SHP77 (cell line): ENCODE measurements around the gene PDE8B.
"Not testable (repeated sequence)": the region's sequence is repeated elsewhere in the genome, so short reads cannot be mapped to it uniquely, and the experiment has no call there.

Source experiments
- DNase-seq, 2 experiments: peaks; one replicate each; lab custom pipeline; 2025; lab: John Stamatoyannopoulos, UW

The PDE8B gene

DNA sequence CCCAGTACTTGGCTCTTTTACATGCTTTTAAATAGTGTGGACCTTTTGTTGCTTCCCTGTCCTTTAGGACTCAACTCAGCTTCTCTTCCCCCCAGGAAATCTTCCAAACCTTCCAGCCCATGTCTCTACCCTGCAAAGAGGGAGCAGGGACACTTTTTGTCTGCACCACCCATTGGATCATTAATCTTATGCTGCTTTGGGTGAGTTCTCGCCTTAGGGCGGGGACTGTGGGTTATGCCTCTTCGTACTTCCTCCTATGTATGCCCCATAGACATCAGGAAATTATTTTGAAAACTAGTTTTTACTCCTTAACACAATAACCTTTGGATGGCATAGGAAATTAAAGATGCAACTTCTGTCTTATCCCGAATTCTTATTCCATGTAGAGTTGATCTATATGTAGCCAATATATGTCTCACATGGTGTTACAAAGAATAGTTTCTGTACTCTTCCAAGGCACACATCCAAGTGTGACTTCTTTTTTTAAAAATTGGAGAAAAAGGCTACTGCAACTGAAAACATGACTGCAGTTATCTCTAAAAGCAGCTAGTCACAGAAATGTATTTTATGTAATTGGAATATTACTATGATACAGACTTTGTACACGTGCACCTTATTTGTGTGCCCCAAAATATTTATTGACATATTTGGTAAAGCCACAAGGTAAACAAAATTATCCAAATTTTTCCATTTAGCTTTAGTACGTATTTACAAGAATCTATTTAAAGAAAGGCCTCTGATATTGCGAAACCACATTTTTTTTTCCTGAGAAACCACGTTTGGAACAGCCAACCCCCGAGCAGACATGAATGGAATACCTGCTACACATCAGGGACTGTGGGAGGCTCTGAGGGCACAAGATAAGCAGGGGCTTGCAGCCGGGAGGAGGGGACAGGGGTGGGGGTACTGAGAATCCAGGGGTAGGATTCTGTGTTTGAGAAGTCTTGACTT, 148.1 kb downstream of the PDE8B start:
- no peak for DNase-seq

DNA sequence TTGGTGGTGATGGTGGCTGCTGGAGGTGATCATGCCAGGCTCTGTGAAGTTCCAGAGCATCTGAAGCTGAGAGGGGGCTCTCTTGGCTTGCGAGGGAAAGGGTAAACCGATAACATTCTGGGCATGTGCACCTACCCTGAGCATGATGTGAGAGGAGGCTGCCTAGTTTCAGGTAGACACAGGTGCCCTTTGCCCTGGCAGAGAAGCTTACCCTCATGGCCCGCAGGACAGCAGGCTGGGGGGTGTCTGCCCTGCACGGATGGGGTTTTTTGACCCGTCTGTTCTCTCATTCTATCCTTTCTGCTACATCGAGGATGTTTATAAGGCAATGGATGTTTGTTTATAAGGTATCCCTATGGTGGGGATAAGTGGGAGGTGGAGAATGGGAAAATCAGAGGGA, 148.8 kb downstream of the PDE8B start:
- DNase-seq, result no peak

DNA sequence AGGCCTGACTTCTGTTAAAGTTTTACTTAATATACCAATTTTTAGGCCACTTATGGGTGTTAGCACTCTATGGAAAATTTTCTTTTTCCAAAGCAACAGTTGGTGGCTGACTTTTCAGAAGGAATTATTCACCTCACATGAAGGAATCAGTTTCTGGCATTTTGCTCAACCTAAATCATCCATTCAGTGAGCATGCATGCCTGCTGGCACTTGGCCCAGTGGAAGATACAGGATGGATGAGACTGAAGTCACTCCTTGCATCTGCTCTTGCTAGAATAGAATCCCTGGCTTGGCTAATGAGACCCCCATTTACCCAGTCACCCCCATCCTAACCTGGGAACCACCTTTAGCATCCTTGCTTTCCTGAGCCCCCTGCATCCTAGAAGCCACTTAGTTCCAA, 149.9 kb downstream of the PDE8B start:
- no peak for DNase-seq

DNA sequence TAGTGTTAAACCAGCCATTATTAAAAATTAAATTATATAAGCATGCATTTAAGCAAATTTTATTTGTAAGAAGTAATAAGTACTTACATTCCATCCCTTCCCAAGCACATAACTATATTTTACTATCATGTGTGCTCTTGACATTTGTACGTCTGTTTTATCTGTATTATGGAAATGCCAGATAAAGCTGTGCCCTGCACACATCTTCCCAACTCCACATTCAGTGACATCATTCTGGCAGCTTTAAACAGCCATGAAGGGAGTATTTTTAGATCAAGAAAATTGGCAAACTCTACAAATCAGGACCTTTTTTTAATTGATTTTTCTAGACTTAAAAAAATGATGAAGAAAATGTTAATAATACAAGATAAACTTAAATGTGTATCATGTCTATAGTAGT, 150.5 kb downstream of the PDE8B start:
- no peak for DNase-seq

DNA sequence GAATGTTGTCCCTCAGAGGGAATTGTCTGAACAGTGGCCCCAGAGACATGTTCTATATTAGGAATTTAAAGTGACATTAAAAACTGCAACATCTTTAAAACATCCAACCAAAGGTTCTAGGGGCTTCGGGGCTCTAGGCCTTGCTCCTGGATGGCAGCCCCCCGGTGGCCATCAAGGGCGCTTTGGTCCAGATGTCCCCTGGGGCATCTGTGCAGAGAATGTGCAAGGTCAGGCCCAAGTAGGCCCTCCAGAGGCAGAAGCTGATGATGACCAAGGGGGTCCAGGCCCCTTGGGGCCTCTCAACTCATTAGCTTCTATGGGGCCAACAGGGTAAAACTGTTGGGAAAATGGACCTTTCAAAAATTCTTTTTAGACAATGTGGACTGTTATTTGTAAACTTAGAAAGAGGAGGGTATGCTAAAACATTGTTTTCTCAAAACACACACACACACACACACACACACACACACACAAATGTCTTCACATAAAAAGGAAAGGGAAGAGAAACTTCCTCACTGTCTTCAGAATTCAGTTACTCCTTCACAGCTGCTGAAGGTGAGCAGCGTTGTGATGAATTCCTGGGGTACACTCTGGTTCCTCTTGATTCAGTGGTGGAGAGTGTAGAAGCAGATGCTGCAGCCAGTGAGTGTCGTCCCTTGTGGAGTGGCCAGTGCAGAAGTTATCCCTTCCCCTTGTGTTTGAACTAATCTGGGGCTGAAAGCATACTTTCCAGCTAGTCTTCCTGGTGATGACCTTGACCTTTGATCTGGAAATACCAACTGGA, 156.4 kb downstream of the PDE8B start:
- DNase-seq, result no peak

DNA sequence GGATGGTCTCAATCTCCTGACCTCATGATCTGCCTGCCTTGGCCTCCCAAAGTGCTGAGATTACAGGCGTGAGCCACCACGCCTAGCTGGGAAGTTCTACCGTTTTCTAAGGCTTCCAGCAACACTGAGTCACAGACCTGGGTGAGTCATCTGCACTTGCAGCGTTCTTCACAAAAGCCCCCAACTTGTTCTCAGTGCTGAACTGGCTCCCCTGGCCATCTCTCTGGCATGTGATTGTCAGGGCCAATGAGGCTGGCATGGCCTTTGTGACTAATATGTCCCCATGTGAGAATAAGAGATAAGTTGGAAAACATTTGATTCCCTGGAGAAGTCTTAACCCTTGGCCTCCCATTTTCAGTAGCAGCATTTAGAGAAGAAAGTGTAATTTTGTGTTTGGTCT, 157.3 kb downstream of the PDE8B start:
- no peak for DNase-seq

DNA sequence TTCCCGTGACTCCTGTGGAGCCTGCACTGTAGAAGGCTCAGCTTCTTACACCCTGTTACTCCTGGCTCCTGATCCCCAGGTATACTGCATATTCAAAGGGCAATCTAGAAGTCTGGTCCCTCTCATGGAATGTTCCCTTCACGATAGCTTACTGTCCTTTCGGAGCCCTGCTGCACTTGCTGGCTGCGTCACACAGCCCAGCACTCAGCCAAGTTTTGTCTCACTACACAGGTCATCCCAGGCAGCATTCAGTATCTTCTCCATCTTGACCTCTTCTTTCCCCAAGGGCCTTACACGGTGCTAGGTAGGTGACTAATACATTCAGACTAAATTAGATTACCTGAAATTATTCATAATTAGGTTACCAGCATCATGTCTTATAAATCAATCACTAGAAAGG, 157.9 kb downstream of the PDE8B start:
- DNase-seq, result no peak

DNA sequence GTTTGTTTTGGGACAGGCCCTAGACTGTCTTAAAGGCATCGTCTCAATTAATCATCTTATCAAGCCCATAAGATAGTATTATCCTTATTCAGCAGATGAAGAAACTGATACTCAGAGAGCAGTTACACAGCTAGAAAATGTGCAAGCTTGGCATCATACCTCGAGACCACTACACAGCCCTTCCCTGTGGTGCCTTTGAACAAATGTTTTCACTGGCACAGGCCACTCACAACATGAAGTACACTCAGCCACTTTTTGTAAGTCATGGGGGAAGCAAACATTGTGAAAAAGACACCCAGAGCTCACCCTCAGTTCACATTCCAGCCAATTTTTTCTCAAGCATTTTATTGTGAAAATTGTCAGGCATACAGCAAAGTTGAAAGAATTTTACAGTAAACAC, 159.1 kb downstream of the PDE8B start:
- no peak for DNase-seq

DNA sequence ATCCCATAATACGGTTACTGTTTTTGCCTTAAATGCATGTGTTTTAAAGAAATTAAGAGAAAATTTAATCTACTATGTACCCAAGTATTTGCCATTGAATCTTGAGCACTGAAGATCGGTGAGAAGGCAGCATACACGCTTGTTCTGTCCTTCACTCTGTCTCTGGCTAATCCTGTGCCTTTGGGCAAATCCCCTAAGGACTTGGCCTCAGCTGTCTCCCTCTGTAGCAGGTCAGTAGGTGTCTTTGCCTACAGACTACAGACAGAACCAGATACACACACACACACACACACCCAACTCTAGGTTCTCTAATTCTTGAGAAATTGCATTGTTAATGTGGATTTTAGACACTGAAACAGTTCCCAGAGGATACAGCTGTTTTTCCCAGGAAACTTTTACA, 164.2 kb downstream of the PDE8B start:
- no peak for DNase-seq

DNA sequence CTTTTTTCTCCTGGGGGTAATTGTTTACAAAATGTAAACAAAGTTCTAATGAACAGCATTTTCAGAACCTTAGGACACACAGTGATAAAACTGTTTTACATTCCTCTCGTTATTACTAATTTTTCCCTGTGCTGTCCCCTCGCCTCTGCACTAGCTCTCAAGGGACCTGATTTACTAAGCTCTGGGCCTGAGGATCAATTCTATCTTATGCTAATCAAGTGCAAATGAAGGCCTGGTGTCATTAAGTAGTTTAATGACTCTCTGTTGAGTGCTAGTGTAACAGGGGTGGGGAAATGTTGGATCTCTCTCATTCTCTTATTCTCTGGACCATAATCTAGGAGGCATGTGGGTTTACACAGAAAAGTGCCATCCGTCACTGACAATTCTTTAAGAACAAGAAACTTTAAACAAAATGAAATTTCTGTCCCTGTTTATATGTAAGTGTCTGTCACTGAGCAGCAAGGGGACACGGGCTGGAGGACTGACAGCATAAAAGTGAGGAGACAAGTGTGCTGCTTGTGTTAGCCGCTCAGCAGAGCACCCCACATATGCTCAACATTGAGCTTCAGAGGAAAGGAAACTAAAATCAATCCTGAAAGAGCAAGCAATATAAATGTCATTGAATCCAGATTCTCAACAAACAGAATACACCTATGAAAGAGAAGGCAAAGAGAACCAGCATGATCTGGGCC, 166.3 kb downstream of the PDE8B start:
- DNase-seq, result no peak

DNA sequence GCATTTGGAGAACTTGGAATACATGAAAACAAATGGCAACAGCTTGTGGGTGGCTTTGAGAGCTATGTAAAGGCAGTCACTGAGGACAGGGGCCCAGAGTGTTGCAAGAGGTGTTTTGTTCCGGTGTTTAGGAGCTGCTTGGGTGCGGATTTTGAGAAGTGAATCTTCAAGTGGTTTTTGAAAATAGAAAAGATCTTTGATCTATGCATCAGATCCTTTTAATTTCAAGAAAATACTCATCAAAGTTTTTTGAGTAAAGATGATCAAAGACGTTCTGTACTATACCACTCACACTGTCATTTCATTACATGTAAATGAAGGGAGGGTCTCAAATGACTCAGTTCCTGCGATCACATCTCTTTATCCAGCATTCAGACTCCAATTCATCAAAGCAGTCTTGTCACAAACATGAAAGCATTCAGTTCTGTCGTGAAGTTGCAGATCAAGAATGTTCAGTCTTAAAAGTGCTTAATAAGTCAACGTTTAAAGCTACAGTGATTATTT, 169.1 kb downstream of the PDE8B start:
- DNase-seq, result no peak

DNA sequence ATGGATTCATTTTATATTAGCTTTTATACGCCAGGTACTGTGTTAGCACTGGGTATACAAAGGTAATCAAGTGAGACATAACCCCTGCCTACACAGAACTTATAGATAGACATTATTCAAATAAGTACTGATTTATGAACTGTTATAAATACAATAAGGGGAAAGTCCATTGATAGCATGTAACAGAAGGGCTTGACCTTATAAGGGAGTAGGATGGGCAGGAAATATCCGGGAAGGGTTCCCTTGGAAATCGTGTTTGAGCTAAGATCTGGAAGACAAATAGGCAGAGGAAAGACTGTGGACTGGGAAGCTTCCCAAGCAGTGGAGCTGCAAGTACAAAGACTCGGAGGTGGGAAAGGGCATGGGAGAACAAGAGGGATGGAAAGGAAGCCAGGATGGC, 170.2 kb downstream of the PDE8B start:
- no peak for DNase-seq

DNA sequence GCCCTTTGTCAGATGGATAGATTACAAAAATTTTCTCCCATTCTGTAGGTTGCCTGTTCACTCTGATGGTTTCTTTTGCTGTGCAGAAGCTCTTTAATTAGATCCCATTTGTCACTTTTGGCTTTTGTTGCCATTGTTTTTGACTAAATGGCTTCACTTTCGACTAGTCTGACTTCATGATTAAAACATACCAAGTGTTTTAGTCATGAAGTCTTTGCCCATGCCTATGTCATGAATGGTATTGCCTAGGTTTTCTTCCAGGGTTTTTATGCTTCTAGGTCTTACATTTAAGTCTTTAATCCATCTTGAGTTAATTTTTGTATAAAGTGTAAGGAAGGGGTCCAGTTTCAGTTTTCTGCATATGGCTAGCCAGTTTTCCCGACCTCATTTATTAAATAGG, 172.9 kb downstream of the PDE8B start:
- not testable (repeated sequence) for DNase-seq

DNA sequence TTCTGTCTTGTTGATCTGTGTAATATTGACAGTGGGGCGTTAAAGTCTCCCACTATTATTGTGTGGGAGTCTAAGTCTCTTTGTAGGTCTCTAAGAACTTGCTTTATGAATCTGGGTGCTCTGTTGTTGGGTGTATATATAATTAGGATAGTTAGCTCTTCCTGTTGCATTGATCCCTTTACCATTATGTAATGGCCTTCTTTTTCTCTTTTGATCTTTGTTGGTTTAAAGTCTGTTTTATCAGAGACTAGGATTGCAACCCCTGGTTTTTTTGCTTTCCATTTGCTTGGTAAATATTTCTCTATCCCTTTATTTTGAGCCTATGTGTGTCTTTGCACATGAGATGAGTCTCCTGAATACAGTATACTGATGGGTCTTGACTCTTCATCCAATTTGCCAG, 175.9 kb downstream of the PDE8B start:
- DNase-seq, result not testable (repeated sequence)

DNA sequence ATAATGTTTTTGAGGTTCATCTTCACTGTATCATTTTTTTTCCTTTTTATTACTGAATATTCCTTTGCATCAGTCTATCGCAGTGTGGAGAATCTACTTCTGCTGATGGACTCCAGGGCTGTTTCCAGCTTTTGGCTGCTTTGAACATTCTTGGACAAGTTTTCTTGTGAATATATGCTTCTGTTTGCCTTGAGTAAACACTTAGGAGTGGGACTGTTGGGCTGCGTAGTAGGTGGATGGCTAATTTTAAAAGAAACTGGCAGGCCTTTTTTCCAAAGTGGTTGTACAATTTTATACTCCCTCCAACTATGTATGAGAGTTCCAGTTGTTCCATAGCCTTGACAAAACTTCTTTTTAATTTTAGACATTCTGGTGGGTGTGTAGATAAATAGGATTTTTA, 179.3 kb downstream of the PDE8B start:
- no peak for DNase-seq

DNA sequence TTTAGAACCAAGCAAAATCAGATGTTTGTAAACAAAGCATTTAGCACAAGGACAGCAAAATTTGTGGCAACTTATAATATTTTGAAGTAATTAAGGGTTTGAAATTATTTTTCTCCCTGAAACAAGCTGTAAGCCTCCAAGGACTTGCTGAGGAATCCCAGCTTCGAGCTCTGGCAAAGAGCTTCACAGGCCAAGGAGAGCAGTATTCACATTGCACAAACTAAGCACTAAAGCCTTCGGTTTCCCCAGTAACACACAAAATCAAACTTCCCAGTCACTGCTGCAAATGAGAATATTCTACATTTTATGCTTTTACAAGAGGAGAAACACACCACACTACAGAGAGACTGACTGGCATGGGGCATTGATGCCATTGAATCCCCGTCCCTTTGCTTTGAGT, 179.7 kb downstream of the PDE8B start:
- DNase-seq, result no peak

DNA sequence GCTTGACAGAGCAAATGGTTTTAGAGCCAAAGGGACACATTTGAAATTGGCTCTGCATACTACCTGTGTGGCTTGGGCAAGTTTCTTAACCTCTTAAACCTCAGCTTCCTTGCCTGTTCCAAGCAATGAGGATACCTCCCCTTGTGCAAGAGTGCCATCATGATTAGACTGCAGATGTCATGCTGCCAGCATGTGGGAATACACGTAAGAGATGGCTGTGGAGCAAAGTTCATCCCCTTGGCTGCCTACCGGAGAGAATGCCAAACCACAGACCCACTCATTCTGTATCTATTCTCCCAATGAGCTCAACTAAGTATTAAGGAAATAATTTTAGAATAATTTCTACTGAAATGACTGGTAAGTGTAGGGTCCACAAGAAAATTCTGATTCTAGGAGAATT, 180.3 kb downstream of the PDE8B start:
- no peak for DNase-seq

DNA sequence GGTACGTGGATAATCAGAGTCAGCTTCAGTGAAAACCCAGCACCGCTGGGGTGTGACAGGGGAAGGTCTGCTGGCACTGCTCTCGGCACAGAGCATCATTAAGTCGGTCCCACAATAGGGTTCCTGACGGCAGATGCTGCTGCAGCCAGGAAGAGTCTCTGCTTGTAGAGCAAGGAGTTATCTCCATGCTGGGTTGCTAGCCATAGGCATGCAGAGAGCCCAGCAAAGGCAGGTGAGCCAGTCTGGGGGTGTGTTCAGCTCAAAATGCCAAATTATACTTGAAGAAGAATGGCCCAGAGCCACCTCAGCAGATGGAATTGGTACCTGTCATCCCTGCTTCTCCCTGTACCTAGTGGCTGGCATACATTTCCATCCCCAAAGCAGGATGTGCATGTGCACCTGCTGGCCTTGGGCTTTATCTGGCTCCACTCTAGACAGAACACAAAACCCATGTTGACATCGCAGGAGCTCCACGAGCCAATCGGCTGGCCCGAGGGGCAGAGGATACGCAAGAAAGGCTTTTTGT, 180.8 kb downstream of the PDE8B start:
- no peak for DNase-seq

DNA sequence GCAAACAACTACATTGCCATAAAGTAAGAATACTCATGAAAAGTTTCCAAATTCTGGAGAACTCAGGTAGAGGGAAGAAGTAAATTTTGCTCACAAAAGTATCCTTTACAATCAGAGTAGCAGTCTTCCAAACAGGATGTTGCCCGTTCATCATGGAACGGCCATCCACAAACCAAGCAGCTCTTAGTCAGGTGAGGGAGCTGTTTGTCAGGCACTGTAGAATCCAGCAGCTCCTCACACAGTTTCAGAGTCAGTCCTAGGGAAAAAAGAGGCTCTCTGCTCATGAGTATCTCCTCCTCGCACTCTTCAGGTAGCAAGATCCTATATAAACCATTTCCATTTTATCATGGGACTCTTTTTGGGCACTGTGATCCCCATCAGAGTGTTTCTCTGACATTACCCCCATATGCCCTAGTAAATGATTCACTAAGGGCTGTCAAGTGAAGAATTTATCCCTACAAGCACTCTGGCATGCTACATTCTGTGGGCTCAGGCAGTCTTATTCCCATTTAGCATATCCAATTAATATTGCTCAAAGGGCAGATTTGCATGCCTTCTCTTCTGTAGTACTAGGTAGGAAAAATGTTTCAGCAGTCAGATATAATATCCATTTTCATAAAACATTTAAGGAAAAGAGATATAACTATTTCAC, 183.7 kb downstream of the PDE8B start:
- no peak for DNase-seq

DNA sequence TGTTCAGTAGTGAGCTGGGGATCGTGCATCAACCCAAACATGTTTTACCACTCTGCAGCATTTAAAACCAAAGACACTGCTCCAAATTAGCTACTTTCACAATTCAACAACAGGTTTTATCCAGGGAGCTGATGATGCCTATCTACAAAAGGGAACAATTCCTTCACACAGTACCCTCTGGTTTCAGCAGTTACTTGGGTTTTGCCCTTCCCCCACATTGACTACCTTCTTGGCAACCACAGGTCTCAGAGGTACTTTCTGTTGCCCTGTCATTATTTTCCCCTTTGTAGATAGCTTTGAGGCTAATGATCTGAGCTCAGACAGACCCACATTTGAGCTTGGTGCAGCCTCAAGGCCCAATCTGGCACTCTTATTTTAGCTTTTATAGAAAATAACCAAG, 185.5 kb downstream of the PDE8B start:
- DNase-seq, result no peak

DNA sequence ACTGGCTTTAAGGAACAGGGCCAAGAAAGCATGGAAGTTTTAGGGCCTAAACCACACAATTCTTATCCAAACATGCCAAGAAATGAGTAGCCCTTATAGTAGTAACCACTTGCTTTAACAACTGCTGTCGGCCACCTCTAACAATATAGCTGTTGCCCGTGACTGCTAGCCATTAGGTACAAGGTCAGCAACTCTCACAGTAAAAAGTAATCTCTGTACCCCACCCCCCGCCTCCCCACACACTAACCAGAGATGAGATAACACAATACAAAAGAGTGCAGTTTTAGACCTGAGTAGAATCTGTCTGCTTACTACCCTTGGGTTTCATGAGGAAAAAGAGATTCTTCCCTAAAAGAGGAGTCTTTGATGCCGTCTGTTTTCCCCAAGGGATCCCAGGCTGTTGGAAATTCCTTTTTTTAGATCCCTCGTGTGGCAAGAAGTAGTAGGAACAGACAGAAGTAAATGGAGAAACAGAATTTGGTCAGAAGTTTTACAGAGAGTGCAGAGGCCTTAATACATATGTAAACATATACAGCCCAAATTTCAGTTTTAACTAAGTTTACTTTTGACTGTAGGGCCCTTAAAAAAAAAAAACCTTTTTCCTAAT, 187.3 kb downstream of the PDE8B start:
- no peak for DNase-seq
